IPS-NIHi7 (cell line): Measurements from ENCODE around the gene ZIC4.
A peak's percentile ranks its signal among the peaks of the same experiment; 100 is the strongest.

Experiments used
- DNase-seq: peaks from one replicate; pipeline ENCODE4 v3.0.0; 2012; ENCODE audit warnings: mixed read lengths; ENCODE audit errors: extremely low spot score

The ZIC4 gene

DNA sequence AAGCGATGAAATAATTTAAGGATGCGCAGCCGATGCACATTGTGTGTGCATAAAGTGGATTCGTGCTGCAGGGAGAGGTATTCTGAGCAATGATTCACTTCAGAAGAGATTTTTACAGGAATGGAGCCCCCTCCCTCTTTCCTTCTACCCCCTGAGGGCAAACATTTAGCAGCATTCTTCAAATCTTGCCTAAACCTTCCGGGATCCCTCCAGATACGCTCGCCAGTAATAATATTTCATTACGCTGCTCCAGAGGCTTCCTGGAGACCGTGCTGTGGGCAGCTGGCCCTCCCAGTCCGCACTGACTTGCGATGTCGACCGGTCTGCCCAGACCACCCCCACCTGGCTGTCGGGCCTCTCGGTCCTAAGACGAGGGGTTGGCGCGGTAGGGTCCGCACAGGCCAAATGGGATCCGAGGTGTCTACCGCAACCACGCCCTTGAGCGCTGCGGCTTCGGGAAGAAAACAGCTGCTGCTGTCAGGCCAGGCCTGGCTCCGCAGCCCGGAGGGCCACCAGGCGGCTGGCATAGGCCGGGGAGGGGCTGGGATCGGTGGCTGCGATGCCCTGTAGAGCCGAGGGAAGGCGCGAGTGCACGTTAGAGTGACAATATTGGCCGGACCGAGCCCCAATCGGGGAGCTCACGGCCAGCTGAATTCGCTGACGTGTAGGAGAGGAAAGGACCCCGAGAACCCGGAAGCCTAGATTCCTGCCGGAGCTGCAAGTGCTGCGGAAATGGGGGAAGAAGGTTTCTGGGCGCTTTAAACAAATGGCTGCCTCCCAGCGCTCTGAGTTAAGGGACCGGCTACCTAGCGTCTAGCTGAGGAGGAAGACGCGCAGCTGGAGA is 14.3 kb downstream of the ZIC4 start:
- peak; percentile 59 for DNase-seq

DNA sequence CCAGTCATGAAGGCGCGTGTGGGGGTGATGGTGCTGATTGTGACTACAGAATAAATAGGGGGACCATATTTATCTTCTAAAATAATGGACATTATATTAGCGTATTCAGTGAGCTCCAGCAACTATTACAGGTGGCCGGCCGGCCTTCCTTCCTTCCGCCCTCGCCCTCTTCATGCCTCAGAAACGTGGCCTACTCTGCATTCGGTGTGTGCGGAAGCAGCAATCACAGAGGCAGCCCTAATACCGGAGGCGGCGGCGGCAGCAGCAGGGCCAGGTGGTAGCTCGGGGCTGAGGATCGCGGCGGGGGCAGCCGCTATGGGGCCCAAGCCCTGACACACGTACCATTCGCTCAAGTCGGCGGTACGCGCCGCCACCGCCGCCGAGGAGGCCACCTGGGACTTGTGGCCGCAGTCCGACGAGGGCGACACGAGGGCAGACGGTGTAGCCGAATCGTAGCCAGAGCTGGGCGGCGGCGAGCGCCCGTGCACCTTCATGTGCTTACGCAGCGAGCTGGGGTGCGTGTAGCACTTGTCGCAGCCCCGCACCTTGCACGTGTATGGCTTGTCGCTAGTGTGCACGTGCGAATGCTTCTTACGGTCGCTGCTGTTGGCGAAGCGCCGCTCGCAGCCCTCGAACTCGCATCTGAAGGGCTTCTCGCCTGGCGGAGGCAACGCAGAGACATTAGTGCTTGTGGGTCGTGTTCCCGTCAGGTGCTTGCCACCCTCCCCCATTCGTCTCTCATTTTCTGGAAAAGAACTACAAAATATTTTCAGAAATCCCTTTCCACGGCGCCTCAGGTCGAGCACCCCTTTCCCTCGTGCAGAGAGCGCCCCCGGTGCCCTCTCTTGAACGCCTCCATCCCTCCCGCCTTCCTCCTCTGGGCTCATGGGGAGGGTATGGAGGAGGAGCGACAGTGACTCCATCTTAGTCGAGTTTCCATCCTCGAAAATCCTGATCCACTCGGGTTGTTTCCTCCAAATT is 15.5 kb downstream of the ZIC4 start:
- no peak for DNase-seq

DNA sequence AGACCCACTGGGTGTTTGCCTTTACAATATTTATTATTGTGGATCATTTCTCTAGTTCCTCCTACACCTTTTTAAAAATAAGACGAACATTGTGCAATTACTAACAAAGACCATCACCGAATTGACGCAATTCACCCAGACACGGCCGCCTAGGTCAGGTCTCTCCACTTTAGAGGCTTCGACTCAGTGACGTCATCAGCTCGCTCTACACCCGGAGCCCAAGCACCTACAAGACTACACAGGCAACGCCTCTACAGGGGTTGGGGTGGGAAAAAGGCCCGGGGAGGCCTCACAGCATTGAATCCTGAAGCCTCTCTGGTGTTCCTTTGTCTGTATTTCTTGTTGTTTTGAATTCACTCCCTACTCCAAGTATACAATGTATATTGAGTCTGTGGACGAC is 16.6 kb downstream of the ZIC4 start:
- no peak for DNase-seq

DNA sequence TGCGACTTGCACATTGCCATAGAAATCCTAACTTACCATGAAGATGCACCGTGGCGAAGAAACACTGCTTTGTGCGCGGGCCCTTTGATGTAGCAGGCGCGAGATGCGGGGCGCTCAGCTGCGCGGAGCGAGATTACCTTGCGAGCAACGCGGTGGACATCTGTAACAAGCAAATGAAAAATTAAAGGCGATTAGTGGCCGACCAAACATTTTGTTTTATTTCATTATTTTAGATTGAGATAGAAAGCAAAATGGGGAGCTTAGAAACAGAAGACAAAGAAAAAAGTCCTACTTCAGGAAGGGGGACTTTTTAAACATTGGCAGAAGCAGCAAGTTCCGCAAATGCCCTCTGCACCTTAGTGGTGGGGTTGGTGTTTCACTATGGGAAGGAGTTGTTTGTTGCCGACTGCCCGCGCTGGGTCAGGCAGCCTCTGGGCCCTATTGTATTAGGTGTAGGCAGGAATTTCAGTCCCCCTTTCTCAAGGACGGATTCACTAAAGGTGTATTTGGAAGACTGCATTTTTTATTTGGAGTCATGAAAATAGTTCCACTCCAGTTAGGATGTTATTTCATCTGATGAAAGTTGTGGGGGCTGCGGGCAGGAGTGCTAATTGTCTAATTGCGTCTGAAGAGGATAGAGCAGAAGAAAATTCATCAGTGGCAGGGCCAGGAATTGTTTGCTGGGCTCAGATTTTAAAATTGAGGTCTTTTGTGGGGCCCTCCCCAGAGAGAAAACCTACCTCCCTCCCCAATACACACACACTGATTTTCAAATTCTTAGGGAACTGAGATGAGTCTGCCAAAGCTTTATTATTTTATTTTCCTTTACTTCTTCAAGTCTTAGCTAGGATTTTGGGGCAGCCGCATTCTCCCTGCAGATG is 17.4 kb downstream of the ZIC4 start:
- no peak for DNase-seq

DNA sequence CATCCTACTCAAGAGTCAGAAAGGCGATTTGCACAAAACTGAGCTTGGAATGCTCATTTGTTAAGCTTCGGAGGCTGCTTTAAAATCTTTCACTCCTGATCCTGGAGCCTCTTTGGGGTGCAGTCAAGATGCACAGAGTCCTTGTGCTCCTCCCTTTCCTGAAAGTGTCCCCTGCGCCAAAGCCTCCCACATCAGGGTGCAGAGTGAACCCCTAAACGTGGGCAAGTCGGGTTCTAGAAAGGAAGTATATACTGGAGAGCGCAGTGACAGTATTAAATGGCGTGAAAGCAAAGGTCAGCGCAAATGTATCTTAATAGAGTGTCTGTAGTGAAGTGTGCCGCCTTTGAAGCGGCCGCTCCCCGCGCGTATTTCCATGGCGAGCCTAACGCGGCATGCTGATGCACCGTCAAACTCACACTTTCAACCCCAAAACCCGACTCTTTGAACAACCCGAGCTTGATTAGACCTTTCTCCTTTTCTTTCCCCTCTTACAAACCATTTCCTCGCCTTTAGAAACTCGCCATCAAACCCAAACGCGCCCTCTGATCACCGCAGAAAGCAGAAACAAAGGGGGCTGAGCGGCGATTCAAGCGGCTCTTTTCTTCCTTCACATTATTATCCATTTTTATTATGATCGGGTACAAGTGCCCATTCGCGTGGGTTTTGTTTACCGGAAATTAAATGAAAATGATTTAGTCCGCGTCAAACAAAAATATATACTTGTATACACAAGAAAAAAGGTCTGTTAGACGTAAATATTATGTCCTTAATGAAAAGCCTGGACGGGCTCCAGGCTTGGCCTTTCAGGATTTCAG is 18.3 kb downstream of the ZIC4 start:
- DNase-seq: no peak

GRCh38 chr3:147387291-147387884 is 19.0 kb downstream of the ZIC4 start:
- no peak for DNase-seq

GRCh38 chr3:147385059-147386012 is 21.0 kb downstream of the ZIC4 start:
- no peak for DNase-seq

DNA sequence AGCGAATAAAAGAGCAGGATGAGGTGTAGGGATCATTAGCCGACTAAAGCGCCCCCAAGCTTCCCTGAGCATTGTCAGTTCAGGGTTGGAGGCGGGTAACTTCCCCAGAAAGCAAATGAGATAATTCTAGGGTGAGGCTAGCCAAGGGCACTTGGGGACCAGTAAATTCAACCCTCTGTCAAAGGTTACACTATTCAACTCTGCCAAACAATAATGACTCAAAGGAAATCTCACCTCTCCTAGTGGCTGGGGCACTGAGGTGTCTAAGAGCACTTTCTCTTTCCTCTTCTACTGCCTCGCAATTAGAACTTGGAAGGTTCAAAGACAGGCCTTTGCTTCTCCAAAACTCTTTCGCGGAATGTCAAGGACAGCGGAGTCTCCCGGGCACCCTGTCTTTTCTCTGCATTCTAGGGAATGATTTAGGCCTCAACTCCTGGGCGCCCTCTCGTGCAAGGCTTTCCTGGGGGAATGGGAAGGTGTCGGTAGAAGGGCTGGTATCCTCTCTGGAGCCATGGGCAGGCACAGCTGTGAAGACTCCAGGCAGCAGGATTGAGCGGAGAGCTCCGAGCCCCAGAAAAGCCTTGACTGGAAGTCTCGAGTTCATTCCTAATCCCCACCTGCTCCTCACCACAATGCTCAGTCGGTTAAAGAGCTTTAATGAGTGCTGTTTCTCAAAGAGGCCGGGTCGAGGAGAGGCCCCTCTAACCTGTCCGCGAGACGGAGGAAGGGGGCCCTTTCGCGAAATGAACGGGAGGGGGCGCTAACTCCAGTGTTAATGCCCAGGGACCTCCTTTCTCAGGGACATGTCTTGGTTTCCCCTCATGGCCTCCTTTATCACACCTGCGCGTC is 21.9 kb downstream of the ZIC4 start:
- peak; percentile 70 for DNase-seq

- no peak for DNase-seq
Measured at GRCh38 chr3:147383617-147384016, 22.7 kb downstream of the ZIC4 start.

GRCh38 chr3:147381596-147381995 is 24.7 kb downstream of the ZIC4 start:
- DNase-seq: no peak

DNA sequence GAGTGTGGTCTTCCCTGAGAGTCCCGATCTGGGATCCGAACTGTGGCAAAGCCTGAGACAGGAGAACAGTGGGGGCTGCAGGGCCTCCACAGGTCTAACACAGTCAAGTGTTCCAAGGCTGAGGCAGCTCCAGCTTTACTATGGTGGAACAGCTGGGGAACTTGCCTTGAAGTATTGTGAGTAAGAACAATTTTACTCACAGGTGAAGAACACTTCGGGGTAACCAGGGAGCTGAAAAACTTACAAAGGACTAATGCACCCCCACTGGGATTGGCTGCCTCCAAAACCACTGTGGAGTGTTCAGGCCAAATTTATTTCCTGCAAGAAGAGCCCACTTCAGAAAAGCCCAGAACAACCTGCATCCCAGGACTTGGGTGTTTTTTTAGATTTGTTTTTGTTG is 25.4 kb downstream of the ZIC4 start:
- no peak for DNase-seq

DNA sequence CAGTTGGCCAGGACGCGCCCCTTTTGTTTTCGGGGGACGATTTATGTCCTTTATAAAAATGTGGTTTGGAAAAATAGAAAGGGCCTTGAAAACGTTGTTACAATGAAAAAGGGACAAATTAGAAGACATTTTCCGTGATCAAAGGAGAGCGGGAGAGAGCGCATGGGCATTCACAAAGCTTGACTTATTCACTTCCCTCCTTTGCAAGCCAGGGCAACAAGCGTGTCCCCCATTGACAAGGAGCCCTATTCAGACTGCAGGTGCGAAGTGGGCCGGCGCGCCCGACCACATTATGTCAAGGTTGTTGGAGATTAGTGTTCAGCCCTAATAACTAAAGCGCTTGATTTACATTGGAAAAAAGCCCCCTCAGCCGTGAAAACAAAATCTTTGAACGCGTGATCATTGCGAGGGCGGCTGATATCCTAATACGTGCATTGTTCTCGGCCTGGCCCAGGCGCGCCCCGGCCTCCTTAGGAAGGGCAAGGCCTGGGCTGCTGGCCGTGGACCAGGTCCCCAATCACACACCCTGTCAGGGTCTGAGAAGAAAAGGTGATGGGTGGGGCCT is 25.9 kb downstream of the ZIC4 start:
- no peak for DNase-seq

DNA sequence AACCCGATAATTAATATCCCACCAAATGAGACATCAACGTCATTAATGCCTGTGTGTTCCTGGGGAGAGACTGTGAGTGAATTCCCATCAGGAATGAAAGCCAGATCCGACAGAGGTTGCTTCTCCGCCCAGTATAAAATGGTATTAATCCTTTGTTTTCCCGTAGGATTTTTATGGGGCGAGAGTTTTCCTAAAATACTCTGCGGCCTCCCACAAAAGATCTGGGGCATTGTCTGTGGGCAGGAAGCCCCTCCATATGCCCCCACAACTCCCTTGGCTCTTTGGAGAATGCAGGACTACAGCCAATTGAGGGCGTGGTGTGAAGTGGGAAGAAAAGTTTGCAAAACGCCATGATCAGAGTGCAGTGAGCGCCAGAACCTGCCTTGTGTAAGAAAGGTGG is 26.7 kb downstream of the ZIC4 start:
- no peak for DNase-seq

- peak; percentile 73 for DNase-seq
Measured at GRCh38 chr3:147377412-147378367, 28.7 kb downstream of the ZIC4 start.

- DNase-seq: no peak
Measured at GRCh38 chr3:147373301-147373700, 33.0 kb downstream of the ZIC4 start.

GRCh38 chr3:147372525-147373027 is 33.8 kb downstream of the ZIC4 start:
- no peak for DNase-seq
